ENCODE measurements around the gene MGA.

Gene MGA

GRCh38 chr15:41797201-41797944 is 137.2 kb downstream of the MGA start:
- H3K4me3 ChIP-seq (ENCODE audit: low read depth, low read length) = no peak overlapping the region
- TF ChIP-seq, protein P1, sequence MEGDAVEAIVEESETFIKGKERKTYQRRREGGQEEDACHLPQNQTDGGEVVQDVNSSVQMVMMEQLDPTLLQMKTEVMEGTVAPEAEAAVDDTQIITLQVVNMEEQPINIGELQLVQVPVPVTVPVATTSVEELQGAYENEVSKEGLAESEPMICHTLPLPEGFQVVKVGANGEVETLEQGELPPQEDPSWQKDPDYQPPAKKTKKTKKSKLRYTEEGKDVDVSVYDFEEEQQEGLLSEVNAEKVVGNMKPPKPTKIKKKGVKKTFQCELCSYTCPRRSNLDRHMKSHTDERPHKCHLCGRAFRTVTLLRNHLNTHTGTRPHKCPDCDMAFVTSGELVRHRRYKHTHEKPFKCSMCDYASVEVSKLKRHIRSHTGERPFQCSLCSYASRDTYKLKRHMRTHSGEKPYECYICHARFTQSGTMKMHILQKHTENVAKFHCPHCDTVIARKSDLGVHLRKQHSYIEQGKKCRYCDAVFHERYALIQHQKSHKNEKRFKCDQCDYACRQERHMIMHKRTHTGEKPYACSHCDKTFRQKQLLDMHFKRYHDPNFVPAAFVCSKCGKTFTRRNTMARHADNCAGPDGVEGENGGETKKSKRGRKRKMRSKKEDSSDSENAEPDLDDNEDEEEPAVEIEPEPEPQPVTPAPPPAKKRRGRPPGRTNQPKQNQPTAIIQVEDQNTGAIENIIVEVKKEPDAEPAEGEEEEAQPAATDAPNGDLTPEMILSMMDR (IDR thresholded peaks at IDR 0.05; ENCODE audit: borderline replicate concordance, insufficient read depth, low read depth, low read length) = no peak

DNA sequence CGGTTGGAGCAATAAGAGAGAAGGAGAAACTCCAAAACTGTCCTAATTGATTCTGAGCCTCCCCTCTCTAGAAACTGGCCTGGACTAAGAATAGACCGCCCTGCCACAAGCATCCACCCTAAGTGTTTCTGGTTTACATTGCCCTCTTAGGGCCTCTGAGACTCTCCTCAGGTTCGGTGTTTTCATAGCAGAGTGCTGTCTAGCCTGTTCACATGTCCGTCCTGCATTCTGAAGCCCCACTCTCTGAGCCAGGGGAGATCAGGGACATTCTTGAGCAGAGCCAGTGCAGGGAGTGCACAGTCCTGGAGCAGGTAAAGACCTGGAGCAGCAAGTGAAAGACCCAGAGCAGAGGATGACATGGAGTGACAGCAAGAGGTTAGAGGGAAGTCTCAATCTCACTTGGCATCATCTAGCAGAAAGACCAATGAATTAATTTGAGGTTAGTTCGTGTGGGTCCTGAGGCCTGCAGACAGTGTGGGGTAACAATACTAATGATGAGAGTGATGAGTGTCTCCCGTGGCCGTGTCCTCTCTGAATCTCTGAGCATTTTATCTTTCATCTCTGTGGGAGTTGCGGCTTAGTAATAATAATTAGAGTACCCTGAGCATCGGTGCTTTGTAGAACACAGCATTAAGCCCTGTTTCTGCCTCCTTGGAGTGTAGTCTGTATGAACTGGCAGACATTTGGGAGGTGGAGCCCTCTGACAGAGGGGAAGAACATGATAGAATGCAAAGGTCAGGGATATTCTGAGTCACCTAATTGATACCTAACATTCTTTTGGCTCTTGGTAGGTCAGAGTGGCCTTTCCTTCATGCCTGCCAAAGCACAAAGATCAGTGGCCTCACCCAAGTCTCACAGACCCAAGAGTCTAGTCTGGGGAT is 138.6 kb downstream of the MGA start:
- no peak overlapping the region for H3K4me3 ChIP-seq (ENCODE audit: low read depth, low read length)
- TF ChIP-seq, protein P1 (IDR thresholded peaks at IDR 0.05; ENCODE audit: borderline replicate concordance, insufficient read depth, low read depth, low read length) = no peak

DNA sequence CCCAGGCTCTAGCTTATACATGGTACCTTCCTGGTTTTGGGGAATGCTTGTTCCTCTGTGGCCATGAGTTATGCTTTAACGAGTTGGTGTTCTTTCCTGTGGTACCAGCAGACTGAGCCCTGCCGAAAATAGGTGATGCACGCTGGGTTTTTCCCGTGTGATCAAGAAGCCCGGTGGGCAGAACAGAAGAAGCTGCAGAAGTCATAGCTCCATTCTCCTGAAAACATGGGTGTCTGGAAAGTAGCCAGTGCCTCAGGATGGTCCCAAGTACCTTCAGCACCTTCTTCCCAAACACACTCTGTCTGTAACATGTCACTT is 139.2 kb downstream of the MGA start:
- TF ChIP-seq, protein P1 (IDR thresholded peaks at IDR 0.05; ENCODE audit: borderline replicate concordance, insufficient read depth, low read depth, low read length) = no peak
- no peak overlapping the region for H3K4me3 ChIP-seq (ENCODE audit: low read depth, low read length)

DNA sequence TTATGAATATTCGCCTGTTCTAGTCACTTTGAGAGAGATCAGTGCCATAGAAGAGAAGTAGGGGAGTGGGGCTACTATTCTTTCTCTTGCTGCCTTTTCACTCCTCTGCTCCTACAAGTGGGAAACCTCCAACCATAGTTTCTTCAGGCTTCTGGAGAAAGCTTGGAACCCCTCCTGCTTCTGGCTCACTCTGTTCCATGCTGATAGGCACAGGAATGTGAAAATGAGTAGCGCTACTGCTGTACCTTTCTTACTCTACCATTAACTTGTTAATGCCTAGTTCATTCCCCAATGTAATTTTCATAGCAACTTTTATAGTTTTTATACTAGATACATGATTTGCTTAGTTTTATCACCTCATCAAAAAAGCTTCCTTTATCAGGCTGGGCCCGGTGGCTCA is 141.0 kb downstream of the MGA start:
- no peak overlapping the region for H3K4me3 ChIP-seq (ENCODE audit: low read depth, low read length)
- TF ChIP-seq, protein P1 (IDR thresholded peaks at IDR 0.05; ENCODE audit: borderline replicate concordance, insufficient read depth, low read depth, low read length) = no peak

GRCh38 chr15:41801850-41802455 is 141.7 kb downstream of the MGA start:
- TF ChIP-seq, protein P1 (IDR thresholded peaks at IDR 0.05; ENCODE audit: borderline replicate concordance, insufficient read depth, low read depth, low read length) = no peak
- H3K4me3 ChIP-seq (ENCODE audit: low read depth, low read length) = no peak overlapping the region

GRCh38 chr15:41804361-41804760 is 144.2 kb downstream of the MGA start:
- no peak overlapping the region for H3K4me3 ChIP-seq (ENCODE audit: low read depth, low read length)
- TF ChIP-seq, protein P1 (IDR thresholded peaks at IDR 0.05; ENCODE audit: borderline replicate concordance, insufficient read depth, low read depth, low read length) = no peak

All from GM12875 (cell line).